Neuron (in vitro differentiated cells): Measurements from ENCODE around the gene NCEH1.
"Not testable (repeated sequence)": the region's sequence is repeated elsewhere in the genome, so short reads cannot be mapped to it uniquely, and the experiment has no call there.

Experiments used
- H2AFZ ChIP-seq: one replicate; pipeline ENCODE4 v1.6.1; 2013; ENCODE audit warnings: low read depth, mild to moderate bottlenecking, inconsistent platforms, low read length, moderate library complexity
- H3K27me3 ChIP-seq: one replicate; pipeline ENCODE4 v1.6.1; 2013; ENCODE audit warnings: low read length; ENCODE audit not compliant: insufficient read depth
- H3K36me3 ChIP-seq: one replicate; pipeline ENCODE4 v1.6.1; 2013; ENCODE audit warnings: low read length; ENCODE audit not compliant: insufficient read depth
- H3K4me1 ChIP-seq: one replicate; pipeline ENCODE4 v1.6.1; 2013; ENCODE audit warnings: low read length; ENCODE audit not compliant: insufficient read depth
- H3K4me3 ChIP-seq: 2 replicates; pipeline ENCODE4 v1.5.1; 2013; ENCODE audit warnings: mild to moderate bottlenecking, low read length, moderate library complexity
- H3K9me3 ChIP-seq: one replicate; pipeline ENCODE4 v1.6.1; 2013; ENCODE audit warnings: low read length

NCEH1 gene

DNA sequence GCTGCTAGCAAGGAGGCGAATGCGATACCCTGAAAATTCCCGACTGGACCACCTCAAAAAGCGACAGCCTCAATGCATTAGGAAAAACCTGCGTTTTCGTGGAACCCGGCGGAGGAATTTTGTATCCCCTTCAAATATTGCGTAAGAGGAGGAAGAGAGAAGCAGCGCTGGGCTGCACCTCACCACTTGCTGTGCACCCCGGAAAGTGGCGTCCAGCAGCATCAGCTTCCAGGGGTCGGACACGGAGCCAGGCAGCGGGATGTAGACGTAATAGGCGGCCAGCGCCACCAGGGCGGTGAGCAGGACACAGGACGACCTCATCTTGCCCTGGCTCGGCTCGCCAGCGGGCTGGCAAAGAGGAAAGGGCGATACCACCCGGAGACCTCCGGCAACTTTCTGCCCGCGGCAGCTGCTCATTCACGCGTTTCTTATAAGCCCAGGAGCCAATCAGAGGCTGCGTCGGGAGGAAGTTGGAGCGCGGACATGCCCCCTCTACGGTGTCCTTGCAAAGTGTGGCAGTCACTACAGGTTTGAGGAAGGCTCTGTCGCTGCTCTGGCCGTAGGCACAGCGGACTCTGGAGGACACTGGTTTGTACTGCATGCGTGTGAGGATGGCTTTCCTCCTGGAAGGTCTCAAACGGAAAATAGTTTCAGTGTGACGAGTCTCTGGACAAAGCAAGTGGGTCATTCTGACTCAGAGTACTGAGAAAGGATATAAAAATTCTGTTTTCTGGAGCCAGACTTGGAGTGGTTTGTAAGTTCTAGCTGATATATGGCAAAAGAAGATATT lies at the start of gene NCEH1:
Gene NCEH1 (minus strand): TSS at position 404 of the 790 bp plus-strand sequence. CDS start 83 bp downstream, at position 321.
- H3K36me3 ChIP-seq = no peaks in the 10 kb centered on the region
- no peaks in the 10 kb centered on the region for H3K27me3 ChIP-seq
- peak within 1 kb of the TSS; percentile 96 for H2AFZ ChIP-seq
- peak within 1 kb of the TSS; percentile 83 for H3K4me3 ChIP-seq
- no peaks in the 10 kb centered on the region for H3K9me3 ChIP-seq
- H3K4me1 ChIP-seq = peaks cover 11% of the 10 kb centered on the region

GRCh38 chr3:172760416-172760815 lies 49.5 kb upstream of the NCEH1 start:
- peaks cover 68% of the 10 kb centered on the region for H3K36me3 ChIP-seq
- H3K4me1 ChIP-seq, H3K9me3 ChIP-seq, H3K4me3 ChIP-seq, H3K27me3 ChIP-seq, H2AFZ ChIP-seq: not testable (repeated sequence)

DNA sequence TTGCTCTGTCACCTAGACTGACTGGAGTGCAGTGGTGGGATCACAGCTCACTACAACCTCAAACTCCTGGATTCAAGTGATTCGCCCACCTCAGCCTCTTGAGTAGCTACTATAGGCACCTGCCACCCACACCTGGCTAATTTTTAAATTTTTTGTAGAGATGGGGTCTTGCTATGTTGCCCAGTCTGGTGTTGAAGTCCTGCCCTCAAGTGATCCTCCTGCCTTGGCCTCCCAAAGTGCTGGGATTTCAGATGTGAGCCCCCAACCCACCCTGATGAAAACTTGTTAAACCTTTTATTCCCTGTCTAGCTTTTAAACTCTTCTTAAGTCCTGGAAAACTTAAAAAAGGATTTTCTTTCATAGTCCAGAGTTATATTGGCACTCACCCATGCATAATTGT lies 42.3 kb upstream of the NCEH1 start:
- Histone ChIP-seq H3K27me3 (no peaks in the 10 kb centered on the region), H2AFZ (no peak overlapping the region), H3K4me1 (peaks cover 13% of the 10 kb centered on the region), H3K36me3 (peaks cover 33% of the 10 kb centered on the region), H3K9me3 (no peaks in the 10 kb centered on the region), H3K4me3 (no peak overlapping the region)

DNA sequence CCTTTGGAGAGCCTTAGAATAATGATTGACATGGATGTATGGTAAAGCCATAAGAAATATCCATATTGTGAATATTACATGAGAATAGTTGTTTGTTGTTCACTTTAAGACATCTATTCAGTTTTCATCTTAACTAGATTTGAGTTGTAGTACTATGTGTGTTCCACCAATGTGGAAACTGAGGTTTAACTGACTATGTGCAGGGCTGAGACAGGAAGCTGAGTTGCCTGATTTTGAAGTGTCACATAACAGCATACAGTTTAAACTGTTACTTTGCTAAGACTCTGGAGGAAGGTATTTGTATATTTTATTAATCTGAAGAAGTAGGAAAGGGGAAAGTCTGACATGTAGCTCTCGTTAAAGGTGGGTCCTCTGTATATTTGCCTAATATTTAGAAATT lies 41.8 kb upstream of the NCEH1 start:
- no peak overlapping the region for H2AFZ ChIP-seq
- peak overlapping the region; percentile 23 for H3K4me3 ChIP-seq
- no peaks in the 10 kb centered on the region for H3K27me3 ChIP-seq
- H3K36me3 ChIP-seq = peaks cover 29% of the 10 kb centered on the region
- no peaks in the 10 kb centered on the region for H3K9me3 ChIP-seq
- H3K4me1 ChIP-seq = peaks cover 13% of the 10 kb centered on the region

- H3K36me3 ChIP-seq = peaks cover 21% of the 10 kb centered on the region
- H3K9me3 ChIP-seq = no peaks in the 10 kb centered on the region
- peak overlapping the region; percentile 99 for H3K4me3 ChIP-seq
- peaks cover 13% of the 10 kb centered on the region for H3K4me1 ChIP-seq
- H2AFZ ChIP-seq = peak overlapping the region; percentile 96
- no peaks in the 10 kb centered on the region for H3K27me3 ChIP-seq
Observed at GRCh38 chr3:172751175-172751704, 40.4 kb upstream of the NCEH1 start.

DNA sequence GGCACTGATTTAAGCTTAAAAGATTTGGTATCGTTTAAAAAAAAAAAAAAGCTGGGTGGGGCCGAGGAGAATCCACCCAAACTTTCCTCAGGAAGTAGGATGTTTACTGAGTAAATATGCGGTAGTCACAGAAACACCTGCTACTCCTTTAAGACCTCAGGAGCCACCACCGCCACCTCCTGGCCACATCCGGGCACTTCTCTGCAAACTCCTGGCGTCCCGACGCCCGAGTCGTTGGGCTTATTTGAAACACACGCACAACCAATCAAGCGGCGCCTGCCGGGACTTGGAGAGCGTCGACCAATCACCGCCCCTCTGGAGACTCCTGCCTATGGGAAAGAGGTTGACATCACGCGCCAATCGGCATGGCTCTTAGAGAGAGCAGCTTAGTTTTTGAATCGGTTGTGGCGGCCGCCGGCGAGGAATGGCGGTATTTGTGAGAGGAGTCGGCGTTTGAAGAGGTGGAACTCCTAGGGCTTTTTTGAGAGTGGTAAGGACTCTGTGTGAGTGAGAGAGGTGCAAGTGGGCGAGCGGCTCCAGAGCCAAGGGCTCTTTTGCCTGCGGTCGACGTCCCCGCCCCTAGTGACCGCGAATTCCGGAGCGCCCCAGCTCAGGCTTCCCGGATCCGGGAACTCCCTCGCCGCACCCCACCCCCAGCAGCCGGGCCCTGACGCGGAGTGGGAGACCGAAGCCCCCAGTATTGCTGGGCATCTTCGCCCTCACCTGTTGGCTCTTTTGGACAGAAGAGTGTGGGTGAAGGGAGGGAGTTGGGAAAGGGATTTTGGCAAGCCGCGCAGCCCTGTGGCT lies 39.7 kb upstream of the NCEH1 start, which contains the start of gene ECT2:
Gene ECT2 (plus strand): TSS at position 359 of the 807 bp plus-strand sequence. CDS start 3,805 bp downstream, outside the sequence.
- no peaks in the 10 kb centered on the region for H3K27me3 ChIP-seq
- H3K36me3 ChIP-seq = peaks cover 16% of the 10 kb centered on the region
- no peaks in the 10 kb centered on the region for H3K9me3 ChIP-seq
- H3K4me3 ChIP-seq = peak within 1 kb of the TSS; percentile 99
- peaks cover 13% of the 10 kb centered on the region for H3K4me1 ChIP-seq
- H2AFZ ChIP-seq = peak within 1 kb of the TSS; percentile 96

- Histone ChIP-seq H3K27me3 (no peaks in the 10 kb centered on the region), H3K4me3 (peak overlapping the region; percentile 99), H3K36me3 (peaks cover 11% of the 10 kb centered on the region), H2AFZ (peak overlapping the region; percentile 96), H3K4me1 (peaks cover 13% of the 10 kb centered on the region), H3K9me3 (no peaks in the 10 kb centered on the region)
Observed at GRCh38 chr3:172750069-172750367, 39.2 kb upstream of the NCEH1 start.

DNA sequence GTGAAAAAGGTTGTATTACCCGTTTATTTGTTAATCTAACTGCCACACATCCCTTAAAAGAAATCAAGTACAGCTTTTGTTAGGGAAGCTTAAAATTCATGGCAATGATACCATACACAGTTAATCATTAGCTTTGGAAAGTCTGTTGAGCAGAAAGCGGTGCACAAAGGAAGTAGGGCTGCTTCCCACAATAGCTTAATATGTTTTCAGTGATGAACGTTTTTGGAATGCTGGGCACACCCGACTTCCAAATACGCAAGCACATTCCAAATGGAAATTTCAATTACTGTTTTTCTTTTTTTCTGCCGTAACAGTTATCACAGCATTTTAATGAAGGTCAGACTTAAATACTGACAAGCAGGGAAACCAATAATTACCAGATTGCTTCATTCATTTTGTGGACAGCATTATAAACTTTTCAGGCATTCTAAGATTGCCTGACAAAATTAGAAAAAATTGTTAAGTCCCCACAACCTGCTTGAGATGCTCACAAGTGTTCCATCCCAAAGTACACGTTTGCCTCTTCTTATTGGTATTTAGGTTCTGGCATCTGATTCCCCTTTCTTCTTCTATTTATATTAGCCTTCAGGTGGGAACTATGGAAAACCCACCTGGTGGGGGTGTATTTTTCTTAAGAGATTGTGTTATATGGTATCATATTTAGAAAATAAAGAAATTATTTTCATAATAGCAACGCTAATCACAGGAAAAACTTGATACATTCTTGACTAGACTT lies 38.5 kb upstream of the NCEH1 start:
- Histone ChIP-seq H3K4me3 (no peak overlapping the region), H2AFZ (peak overlapping the region; percentile 96), H3K4me1 (peaks cover 13% of the 10 kb centered on the region), H3K36me3 (peaks cover 6% of the 10 kb centered on the region), H3K9me3 (no peaks in the 10 kb centered on the region), H3K27me3 (no peaks in the 10 kb centered on the region)

DNA sequence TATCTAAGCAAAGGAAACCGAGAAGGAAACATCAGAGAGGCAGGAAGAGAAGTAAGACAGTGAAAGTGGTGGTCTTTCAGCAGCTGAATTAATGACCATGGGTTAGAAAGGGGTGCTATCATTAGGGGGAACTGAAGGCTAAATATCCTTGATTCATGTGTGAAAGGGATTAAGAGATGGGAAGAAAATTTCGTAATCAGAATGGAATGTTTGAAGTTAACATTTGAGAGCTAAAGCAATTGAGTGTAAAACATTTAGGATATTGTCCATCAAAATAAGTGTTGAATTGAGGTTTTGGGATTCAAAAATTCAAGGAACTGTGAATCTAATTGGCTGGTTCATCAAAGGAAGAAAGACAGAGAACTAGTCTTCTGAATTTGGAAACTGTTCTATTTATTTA lies 35.6 kb upstream of the NCEH1 start:
- Histone ChIP-seq H3K4me3 (no peak overlapping the region), H3K9me3 (no peaks in the 10 kb centered on the region), H3K27me3 (no peaks in the 10 kb centered on the region), H3K4me1 (peaks cover 8% of the 10 kb centered on the region), H2AFZ (no peak overlapping the region), H3K36me3 (no peaks in the 10 kb centered on the region)

- Histone ChIP-seq H3K36me3 (no peaks in the 10 kb centered on the region), H3K9me3 (no peaks in the 10 kb centered on the region), H3K27me3 (no peaks in the 10 kb centered on the region), H2AFZ (no peak overlapping the region), H3K4me1 (no peaks in the 10 kb centered on the region), H3K4me3 (no peak overlapping the region)
Observed at GRCh38 chr3:172739462-172739861, 28.6 kb upstream of the NCEH1 start.

DNA sequence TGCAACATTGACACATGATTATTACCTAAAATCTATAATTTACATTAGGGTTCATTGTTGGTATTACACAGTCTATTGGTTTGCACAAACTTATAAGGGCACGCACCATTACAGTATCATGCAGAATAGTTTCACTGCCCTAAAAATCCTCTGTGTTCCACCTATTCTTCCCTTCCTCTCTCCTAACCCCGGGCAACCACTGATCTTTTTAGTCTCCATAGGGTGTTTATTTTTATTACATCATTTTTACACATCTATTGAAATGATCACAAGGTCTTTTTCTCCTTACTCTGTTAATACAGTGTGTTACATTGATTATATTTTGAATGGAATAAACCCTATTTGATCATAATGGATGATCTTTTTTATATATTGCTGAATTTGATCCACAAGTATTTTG lies 24.1 kb upstream of the NCEH1 start:
- no peaks in the 10 kb centered on the region for H3K4me1 ChIP-seq
- no peak overlapping the region for H3K4me3 ChIP-seq
- no peaks in the 10 kb centered on the region for H3K27me3 ChIP-seq
- H3K36me3 ChIP-seq = no peaks in the 10 kb centered on the region
- H3K9me3 ChIP-seq = no peaks in the 10 kb centered on the region
- H2AFZ ChIP-seq = no peak overlapping the region

GRCh38 chr3:172726380-172726779 lies 15.5 kb upstream of the NCEH1 start:
- Histone ChIP-seq H3K4me3 (no peak overlapping the region), H3K36me3 (no peaks in the 10 kb centered on the region), H3K27me3 (peaks cover 3% of the 10 kb centered on the region), H3K9me3 (no peaks in the 10 kb centered on the region), H3K4me1 (no peaks in the 10 kb centered on the region), H2AFZ (no peak overlapping the region)
